Measurements from ENCODE around the gene OPN1SW.

DNA sequence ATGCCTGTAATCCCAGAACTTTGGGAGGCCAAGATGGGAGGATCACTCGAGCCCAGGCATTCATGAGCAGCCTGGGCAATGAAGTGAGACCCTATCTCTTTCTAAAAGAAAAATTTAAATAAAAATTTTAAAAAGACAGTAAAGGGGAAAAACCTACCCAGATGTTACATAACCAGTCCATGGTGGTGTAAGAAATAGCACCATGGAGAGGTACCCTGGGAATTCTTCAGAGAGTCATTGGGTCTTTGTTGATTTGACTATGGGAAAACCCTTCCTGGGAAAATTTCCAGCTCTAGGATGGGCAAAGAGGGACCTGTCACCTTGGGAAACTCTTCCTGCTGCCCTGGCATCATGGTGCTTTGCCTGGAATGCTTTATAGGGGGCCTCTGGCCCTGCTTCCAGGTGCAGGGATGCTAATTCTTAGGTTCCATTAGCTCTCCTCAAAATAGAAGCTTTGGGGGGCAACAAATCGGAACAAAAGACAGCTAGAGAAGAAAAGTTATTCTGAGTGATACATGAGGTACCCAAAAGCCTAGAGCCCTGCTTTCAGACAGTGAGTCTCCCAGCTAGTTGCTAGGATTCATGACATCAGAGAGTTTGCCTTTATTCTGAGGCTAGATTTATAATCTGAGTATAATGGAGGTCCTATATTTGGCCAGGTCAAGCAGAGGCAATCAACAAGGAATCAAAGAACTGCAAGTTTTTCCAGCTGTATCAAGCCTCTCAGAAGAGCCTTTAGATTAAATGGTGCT is 26.2 kb upstream of the OPN1SW start:
- TF ChIP-seq, protein P1, sequence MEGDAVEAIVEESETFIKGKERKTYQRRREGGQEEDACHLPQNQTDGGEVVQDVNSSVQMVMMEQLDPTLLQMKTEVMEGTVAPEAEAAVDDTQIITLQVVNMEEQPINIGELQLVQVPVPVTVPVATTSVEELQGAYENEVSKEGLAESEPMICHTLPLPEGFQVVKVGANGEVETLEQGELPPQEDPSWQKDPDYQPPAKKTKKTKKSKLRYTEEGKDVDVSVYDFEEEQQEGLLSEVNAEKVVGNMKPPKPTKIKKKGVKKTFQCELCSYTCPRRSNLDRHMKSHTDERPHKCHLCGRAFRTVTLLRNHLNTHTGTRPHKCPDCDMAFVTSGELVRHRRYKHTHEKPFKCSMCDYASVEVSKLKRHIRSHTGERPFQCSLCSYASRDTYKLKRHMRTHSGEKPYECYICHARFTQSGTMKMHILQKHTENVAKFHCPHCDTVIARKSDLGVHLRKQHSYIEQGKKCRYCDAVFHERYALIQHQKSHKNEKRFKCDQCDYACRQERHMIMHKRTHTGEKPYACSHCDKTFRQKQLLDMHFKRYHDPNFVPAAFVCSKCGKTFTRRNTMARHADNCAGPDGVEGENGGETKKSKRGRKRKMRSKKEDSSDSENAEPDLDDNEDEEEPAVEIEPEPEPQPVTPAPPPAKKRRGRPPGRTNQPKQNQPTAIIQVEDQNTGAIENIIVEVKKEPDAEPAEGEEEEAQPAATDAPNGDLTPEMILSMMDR (IDR thresholded peaks at IDR 0.05), result no peak
- TF ChIP-seq POLR2A (IDR thresholded peaks at IDR 0.05) (no peak), POLR2AphosphoS5 (IDR thresholded peaks at IDR 0.05) (no peak)

Data from transverse colon (tissue), 4 donors.